ENCODE measurements around the gene KRT75.

Gene KRT75

GRCh38 chr12:52403561-52403960, 30.6 kb downstream of the KRT75 start:
- TF ChIP-seq CTCF (conservative IDR thresholded peaks at IDR 0.05): no peak
- H3K27ac ChIP-seq: no peak overlapping the region

- no peak overlapping the region for H3K27ac ChIP-seq
- TF ChIP-seq CTCF (conservative IDR thresholded peaks at IDR 0.05): no peak
Measured at GRCh38 chr12:52402873-52403540, 31.2 kb downstream of the KRT75 start.

- H3K27ac ChIP-seq: no peak overlapping the region
- no peak for TF ChIP-seq CTCF (conservative IDR thresholded peaks at IDR 0.05)
Measured at GRCh38 chr12:52402377-52402776, 31.8 kb downstream of the KRT75 start.

- no peak for TF ChIP-seq CTCF (conservative IDR thresholded peaks at IDR 0.05)
- H3K27ac ChIP-seq: no peak overlapping the region
Measured at GRCh38 chr12:52401926-52402325, 32.2 kb downstream of the KRT75 start.

GRCh38 chr12:52401526-52401925, 32.6 kb downstream of the KRT75 start:
- H3K27ac ChIP-seq: no peak overlapping the region
- TF ChIP-seq CTCF (conservative IDR thresholded peaks at IDR 0.05): no peak

GRCh38 chr12:52400906-52401305, 33.3 kb downstream of the KRT75 start:
- no peak overlapping the region for H3K27ac ChIP-seq
- TF ChIP-seq CTCF (conservative IDR thresholded peaks at IDR 0.05): no peak

GRCh38 chr12:52399756-52400155, 34.4 kb downstream of the KRT75 start:
- H3K27ac ChIP-seq: no peak overlapping the region
- no peak for TF ChIP-seq CTCF (conservative IDR thresholded peaks at IDR 0.05)
